Adrenal gland (tissue), 12 donors: ENCODE measurements around the gene FAM53B. TPM values are rescaled to one million over a fixed set of nuclear protein-coding genes. Genes with fewer than 3 reads are reported as not detected.

Experiments
- DNase-seq, 7 donors: peaks; one replicate each; pipeline ENCODE4 v3.0.0-alpha.2; 2019 to 2020
- H3K27ac ChIP-seq, 5 donors: fragments of 200-600 bp; sonication (generic) in 4 of 5; 1 replicate in 3 of 5; 2 replicates in 2 of 5; pipeline versions ENCODE4 v1.5.1 to v1.8.0; 2016 to 2020; ENCODE audit warnings: mild to moderate bottlenecking in 1 of 5
- H3K27me3 ChIP-seq: fragments of 200-600 bp; 2 replicates; pipeline ENCODE4 v1.8.0; 2021
- H3K36me3 ChIP-seq, 2 donors: fragments of 200-600 bp; replicated peaks in 1 of 2; 1 replicate in 1 of 2; 2 replicates in 1 of 2; pipeline versions ENCODE4 v1.5.1 to v1.8.0; 2018 to 2022
- H3K4me1 ChIP-seq, 2 donors: fragments of 200-600 bp; replicated peaks in 1 of 2; 1 replicate in 1 of 2; 2 replicates in 1 of 2; pipeline versions ENCODE4 v1.5.1 to v1.8.0; 2018 to 2021
- H3K4me3 ChIP-seq, 4 donors: fragments of 200-600 bp; sonication (generic) in 3 of 4; one replicate each; pipeline ENCODE4 v1.5.1; 2016 to 2018
- H3K9me3 ChIP-seq, 3 donors: fragments of 200-600 bp; sonication (generic) in 1 of 3; replicated peaks in 1 of 3; 1 replicate in 2 of 3; 2 replicates in 1 of 3; pipeline versions ENCODE4 v1.5.1 to v1.8.0; 2016 to 2021
- CTCF ChIP-seq, 6 experiments: fragments of 450-650 bp in 4 of 6; fragments of 200-600 bp in 2 of 6; sonication (generic) in 1 of 6; IDR thresholded peaks; 1 replicate in 5 of 6; 2 replicates in 1 of 6; pipeline versions ENCODE4 v1.5.1 to v1.8.0; 2016 to 2021; ENCODE audit warnings: antibody characterized with exemption in 6 of 6, mild to moderate bottlenecking in 2 of 6, moderate library complexity in 1 of 6
- POLR2A ChIP-seq, 2 donors: fragments of 450-650 bp; IDR thresholded peaks; one replicate each; pipeline ENCODE4 v1.6.1; 2017; ENCODE audit warnings: antibody characterized with exemption in 2 of 2, mild to moderate bottlenecking in 2 of 2, moderate library complexity in 1 of 2
- WGBS, 4 donors: extraction: QIAGEN DNeasy Blood & Tissue Kit in 2 of 4; methylation state at CpG; one replicate each; pipeline versions ENCODE4 v1.1.5 to v1.1.7; 2013 to 2017; 5-methylcytosine and 5-hydroxymethylcytosine counted together
- intact Hi-C, 2 donors: fragments of 100-400 bp; cut with DNase I; formaldehyde crosslinking; loops; one replicate each; pipeline versions ENCODE4 v1.14.1 to v1.15.0; 2022 to 2023
- polyA plus RNA-seq, 3 donors: library from polyadenylated mRNA; stranded (reverse); fragments of 200-250 nt in 2 of 3; fragments of 350-450 nt in 1 of 3; fragmentation: Illumina TruSeq in 1 of 3; extraction: RNeasy Lipid Tissue Mini Kit (QIAGEN cat#74804) in 1 of 3; gene quantifications; one replicate each; pipeline ENCODE4 v1.2.3, GENCODE V29; 2013 to 2014
- total RNA-seq, 9 donors: library from RNA; depleted of rRNA in 4 of 9; stranded (reverse); fragments of >200 nt in 4 of 9; fragments of 120-200 nt in 1 of 9; fragmentation: NEBNext Ultra II Directional in 1 of 9; extraction: Animal tissue kit (Norgen Biotek cat#: 25700) in 1 of 9; gene quantifications; one replicate each; pipeline versions ENCODE4 v1.1.0 to v1.2.4, GENCODE V29; 2013 to 2023
- donor health status: healthy with polysubstance abuse.
- donor health status: Bipolar disorder and iron deficiency.
- donor health status: DM: yes; HTN: yes; CAD: no.
- donor health status: DM: no; HTN: no; CAD: no.
- donor health status: DM: no; HTN: no; CAD: no.
- donor health status: DM: yes; HTN: yes; CAD: no.

The FAM53B gene
- total and polyA plus RNA-seq, 12 donors = 15.1 to 90.9 (median 65.5) TPM

- Histone ChIP-seq H3K27ac (no peak overlapping the region), H3K4me3 (no peak overlapping the region), H3K27me3 (no peaks in the 10 kb centered on the region), H3K4me1 (no peaks in the 10 kb centered on the region), H3K9me3 (no peaks in the 10 kb centered on the region), H3K36me3 (peaks cover 0 to 3% of the 10 kb centered on the region in 2 donors)
- intact Hi-C loops = no loop called here
- no peak for DNase-seq
- TF ChIP-seq CTCF (IDR thresholded peaks at IDR 0.05) = no peak
- 93 to 100% (median 97%) methylated on average over 2 of the region's 2 CpGs for WGBS, 4 donors
Measured at GRCh38 chr10:124768791-124769190, 24.6 kb upstream of the FAM53B start.

DNA sequence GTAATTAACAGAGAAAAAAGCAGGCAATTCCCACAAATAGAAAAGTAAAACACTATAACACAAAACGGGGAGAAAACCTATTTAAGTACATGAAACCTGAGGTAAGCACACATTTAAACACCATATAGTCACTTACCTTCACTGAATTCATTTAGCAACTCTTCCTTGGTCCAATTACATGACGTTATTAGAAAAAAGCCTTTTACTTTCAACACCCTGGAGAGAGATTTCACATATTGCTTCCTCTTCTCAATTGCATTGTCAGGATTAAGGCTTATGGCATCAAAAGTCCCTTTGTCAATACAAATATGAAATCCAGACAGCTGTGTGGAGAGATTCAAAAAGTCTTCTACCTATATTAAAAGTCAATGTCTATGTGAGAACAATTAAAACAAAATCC is 21.1 kb upstream of the FAM53B start:
- no peak for TF ChIP-seq POLR2A (IDR thresholded peaks at IDR 0.05)
- no peak for TF ChIP-seq CTCF (IDR thresholded peaks at IDR 0.05)
- Histone ChIP-seq H3K36me3 (peaks cover 0 to 9% of the 10 kb centered on the region in 2 donors), H3K27me3 (no peaks in the 10 kb centered on the region), H3K9me3 (no peaks in the 10 kb centered on the region), H3K4me3 (no peak overlapping the region), H3K4me1 (no peaks in the 10 kb centered on the region), H3K27ac (no peak overlapping the region)
- intact Hi-C loops = no loop called here
- DNase-seq = no peak
- 82 to 90% (median 86%) methylated on average over 2 of the region's 2 CpGs for WGBS, 4 donors

GRCh38 chr10:124763267-124763666 is 19.1 kb upstream of the FAM53B start:
- intact Hi-C loops = no loop called here

GRCh38 chr10:124762281-124762680 is 18.1 kb upstream of the FAM53B start:
- TF ChIP-seq CTCF (IDR thresholded peaks at IDR 0.05) (no peak), POLR2A (IDR thresholded peaks at IDR 0.05) (no peak)
- H3K4me1 ChIP-seq = peaks cover 0 to 13% of the 10 kb centered on the region in 2 donors
- no peak overlapping the region for H3K4me3 ChIP-seq
- intact Hi-C loops = no loop called here
- WGBS, 4 donors = 80 to 93% (median 88%) methylated on average over 5 of the region's 5 CpGs
- H3K9me3 ChIP-seq = no peaks in the 10 kb centered on the region
- peaks cover 0 to 19% of the 10 kb centered on the region in 2 donors for H3K36me3 ChIP-seq
- H3K27ac ChIP-seq = no peak overlapping the region
- no peak for DNase-seq
- H3K27me3 ChIP-seq = no peaks in the 10 kb centered on the region

More at GRCh38 chr10:124763267-124763666, 19.1 kb upstream of the FAM53B start:
- peaks cover 0 to 19% of the 10 kb centered on the region in 2 donors for H3K36me3 ChIP-seq
- no peak for DNase-seq
- H3K4me3 ChIP-seq = no peak overlapping the region
- WGBS, 4 donors = 85 to 100% (median 98%) methylated on average over 1 of the region's 1 CpG
- no peaks in the 10 kb centered on the region for H3K9me3 ChIP-seq
- H3K27ac ChIP-seq = no peak overlapping the region
- H3K27me3 ChIP-seq = no peaks in the 10 kb centered on the region
- peaks cover 0 to 3% of the 10 kb centered on the region in 2 donors for H3K4me1 ChIP-seq
- TF ChIP-seq CTCF (IDR thresholded peaks at IDR 0.05) (no peak), POLR2A (IDR thresholded peaks at IDR 0.05) (no peak)
